Activated gamma-delta T cell treated with anti-CD3 and anti-CD28 coated beads, Interleukin-2, amount 50 U/mL, for 16 hours (primary cell): Measurements from ENCODE around the gene RRP1.

Experiments
- DNase-seq: peaks from one replicate; pipeline ENCODE4 v3.0.0-alpha.2; 2020; ENCODE audit warnings: low read depth

RRP1 gene

DNA sequence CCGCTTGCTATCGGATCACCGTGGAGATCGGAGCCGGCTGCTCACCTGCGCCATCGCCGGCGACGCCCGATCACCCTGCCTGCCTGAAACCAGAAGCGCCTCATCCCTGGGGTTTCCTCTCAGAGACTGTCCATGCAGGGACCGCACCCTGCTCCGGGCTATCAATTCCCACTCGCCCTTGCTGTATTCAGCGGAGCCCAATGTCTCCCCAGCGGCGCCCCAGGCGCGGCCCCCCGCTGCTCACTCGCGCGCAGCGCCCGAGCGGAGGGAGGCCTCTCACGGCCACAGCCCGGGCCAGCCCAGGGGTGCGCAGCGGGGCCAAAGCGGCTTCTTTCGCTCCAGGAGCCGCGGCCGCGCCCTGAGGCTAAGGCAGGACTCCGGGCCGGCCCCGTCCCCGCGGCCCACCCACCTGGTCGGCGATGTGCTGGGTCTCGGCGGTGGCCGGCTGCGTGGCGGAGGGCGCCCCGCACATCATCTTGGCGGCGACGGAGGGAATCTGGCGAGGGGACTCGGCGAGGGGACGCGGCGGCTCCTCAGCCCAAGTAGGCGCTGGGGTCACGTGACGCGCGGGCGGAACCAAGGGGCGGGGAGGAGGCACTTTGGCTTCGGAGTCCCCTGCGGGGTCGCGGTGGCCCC, 13.5 kb upstream of the RRP1 start, which contains the start of gene CSTB:
Gene CSTB (minus strand): TSS at position 514 of the 636 bp plus-strand sequence. CDS start 39 bp downstream, at position 475.
- peak; percentile 79 for DNase-seq

DNA sequence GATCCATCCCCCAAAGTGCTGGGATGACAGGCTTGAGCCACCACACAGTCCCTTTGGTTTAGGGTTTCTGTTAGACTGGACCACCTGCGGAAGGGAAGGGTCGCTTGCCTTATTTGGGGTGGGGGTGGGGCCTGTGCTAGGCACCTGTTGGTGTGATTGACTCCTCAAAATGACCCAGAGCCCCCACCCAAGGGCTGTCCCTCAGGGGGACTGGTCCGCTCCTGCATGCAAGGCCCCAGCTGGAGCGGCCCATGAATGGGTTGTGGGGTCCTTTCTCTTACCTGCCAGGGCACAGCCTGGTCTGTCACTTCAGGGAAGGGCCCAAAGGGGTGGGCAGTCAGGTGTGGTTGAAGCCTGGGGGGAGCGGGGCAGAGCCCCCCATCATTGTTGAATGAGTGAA, 11.4 kb upstream of the RRP1 start:
- DNase-seq = no peak

DNA sequence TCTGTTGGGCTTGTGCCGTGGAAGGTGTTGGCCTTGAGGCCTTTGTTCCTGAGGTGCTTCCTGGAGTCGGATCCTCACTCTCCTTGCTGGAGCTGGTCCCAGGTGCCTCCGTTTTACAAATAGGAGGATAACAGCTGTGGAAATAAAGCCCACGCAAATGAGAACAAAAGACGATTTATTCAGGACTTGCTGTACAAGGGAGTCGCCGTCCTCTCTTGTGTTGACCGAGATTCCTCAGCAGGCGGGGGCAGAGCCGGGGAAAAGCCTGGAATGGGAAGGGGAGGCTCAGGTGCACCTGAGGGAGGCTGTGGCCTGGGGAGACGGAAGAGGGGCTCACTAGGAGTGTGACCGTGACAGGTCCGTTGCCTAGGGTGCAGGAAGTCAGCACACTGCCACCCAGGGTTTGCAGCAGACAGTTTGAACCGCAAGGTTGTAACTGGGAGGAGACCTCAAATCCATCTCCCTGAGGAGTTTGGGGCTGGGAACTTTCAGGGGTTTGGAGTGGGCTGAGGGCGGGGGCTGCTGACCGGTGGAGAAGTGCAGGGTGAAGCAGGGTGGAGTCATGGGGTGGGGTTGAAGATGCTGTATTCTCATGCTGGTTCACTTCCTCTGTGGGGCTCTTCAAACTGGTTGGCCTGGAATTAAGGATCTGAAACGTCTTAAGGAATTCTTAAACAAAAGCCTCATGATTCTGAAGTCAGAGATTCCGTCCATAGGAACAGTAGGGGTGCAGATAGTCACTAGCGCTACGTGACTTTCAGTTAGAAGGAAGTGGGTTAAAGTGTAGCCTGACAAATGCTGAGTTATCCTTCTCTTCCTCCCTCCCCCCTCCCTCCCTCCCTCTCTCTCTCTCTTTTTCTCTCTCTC, 10.7 kb upstream of the RRP1 start:
- no peak for DNase-seq

DNA sequence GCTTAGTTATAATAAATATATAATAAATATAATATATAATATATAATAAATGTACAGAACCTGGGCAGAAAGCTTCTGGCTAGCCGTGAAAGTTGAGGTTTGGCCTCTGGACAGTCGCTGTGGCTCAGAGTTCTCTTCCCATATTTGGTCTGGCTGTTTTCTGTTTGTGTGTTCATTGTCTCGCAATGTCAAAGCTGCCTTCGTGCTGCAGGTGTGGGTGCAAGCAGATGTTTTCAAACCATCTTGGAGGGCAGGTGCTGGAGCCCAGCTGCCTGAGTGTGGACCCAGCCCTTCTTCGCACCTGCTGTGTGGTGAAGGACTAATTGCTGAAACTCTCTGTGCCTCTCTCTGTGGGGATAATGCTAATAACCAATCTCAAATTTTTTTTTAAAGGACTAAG, 9.7 kb upstream of the RRP1 start:
- no peak for DNase-seq

DNA sequence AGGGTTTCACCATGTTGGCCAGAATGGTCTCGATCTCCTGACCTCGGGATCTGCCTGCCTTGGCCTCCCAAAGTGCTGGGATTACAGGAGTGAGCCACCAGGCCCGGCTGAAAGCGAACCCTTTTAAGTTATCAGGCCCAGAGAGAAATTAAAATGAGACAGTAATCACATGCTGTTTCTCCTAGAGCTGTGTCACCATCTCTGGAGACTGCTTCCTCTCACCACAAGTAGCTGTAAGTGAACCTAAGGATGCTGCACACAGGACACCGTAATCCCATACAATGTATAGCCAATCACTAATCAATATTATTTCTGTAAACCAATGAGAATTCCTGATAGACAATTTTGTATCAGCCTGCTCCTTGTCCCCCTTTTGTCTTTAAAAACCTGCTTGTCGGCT, 7.5 kb upstream of the RRP1 start:
- DNase-seq = no peak

DNA sequence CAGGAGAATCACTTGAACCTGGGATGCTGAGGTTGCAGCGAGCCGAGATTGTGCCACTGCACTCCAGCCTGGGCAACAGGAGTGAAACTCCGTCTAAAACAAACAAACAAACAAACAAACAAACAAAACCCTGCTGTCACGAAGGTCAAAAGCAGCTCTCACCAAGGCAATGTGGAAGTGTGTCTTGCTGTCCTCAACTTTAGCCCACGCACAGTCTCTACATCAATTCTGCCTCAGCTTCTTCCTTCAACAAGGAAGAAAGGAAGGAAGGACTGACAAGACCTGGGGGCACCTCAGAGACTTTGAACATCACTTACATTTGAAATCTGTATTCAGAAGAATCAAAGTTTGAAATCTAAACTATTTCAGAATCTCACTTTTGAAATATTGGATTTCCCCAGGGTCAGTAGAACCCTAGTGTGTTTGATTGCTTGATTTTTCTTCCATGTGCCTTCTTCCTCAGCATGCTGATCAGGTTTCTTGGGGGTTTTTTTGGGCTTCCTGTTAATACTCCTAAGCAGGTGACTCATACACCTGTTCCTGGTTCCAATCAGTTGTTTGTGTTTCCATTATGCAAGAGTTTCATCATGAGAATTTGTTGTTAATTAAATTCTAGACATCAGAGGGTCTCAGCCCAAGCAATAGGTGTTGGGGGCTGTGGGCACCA, 6.8 kb upstream of the RRP1 start:
- no peak for DNase-seq

DNA sequence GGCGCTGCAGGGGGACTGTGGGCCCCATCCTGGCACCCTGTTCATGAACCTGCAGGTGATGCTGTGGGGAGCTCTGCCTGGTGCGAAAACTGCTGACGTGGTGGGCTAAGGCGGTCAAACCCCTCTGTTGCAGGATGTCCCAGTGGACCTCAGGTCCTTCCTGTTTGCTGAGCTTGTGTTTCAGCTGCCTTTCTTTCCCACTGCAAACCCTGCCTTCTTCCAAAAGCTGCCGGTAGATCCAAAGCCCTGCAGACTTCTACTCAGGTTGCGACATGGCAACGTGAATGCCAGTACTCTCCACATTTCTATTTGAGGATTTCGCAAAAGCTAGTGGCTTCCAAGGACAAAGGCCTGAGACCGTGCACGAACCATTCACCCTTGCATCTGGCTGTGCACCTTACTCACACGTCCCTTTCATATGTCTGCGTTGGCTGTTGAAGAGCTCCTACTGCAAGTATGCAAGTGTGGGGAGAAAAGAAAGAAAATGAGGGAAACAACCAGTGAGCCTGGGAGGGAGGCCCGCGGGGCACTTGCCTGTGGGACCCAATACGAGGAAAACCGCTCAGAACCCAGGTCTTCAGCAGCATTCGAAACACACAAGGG, 6.2 kb upstream of the RRP1 start:
- no peak for DNase-seq

DNA sequence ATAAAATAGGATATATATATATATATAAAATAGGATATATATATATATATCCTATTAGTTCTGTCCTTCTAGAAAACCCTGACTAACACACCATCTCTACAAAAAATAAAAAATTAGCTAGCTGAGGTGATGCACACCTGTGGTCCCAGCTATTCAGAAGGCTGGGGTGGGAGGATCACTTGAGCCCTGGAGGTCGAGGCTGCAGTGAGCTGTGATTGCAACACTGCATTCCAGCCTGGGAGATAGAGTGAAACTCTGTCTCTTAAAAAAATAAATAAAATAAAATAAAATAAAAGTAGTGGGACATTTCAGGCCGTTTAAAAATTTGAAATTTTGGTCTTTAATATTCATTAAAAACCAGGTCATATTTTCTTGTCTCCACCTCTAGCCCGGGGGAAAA, 4.2 kb upstream of the RRP1 start:
- DNase-seq = no peak

DNA sequence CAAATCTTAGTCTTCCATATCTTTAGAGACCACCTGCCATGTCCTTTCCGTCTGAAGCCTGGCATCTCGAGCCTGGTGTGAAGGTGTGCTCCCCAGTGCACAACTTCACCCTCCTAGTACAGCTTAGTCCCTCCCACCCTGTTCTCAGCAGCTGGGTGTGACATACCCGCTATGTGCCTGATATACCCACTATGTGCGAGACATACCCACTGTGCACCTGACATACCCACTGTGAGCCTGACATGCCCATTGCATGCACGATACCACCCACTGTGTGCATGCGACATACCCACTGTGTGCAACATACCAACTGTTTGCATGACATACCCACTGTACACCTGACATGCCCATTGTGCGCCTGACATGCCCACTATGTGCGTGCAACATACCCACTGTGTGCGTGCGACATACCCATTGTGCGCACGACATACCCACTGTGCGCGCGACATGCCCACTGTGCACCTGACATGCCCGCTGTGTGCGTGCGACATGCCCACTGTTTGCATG, 3.0 kb upstream of the RRP1 start:
- no peak for DNase-seq

DNA sequence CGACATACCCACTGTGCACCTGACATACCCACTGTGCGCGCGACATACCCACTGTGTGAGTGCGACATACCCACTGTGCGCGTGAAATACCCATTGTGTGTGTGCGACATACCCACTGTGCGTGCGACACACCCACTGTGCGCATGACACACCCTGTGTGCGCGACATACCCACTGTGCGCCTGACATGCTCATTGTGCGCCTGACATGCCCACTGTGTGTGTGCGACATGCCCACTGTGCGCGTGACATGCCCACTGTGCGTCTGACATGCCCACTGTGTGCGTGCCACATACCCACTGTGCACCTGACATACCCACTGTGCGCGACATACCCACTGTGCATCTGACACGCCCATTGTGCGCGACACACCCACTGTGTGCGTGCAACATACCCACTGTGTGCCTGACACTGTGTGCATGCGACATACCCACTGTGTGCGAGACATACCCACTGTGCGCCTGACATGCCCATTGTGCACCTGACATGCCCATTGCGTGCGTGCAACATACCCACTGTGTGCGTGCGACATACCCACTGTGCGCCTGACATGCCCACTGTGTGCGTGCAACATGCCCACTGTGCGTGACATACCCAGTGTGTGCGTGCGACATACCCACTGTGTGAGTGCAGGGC, 2.5 kb upstream of the RRP1 start:
- DNase-seq = no peak

DNA sequence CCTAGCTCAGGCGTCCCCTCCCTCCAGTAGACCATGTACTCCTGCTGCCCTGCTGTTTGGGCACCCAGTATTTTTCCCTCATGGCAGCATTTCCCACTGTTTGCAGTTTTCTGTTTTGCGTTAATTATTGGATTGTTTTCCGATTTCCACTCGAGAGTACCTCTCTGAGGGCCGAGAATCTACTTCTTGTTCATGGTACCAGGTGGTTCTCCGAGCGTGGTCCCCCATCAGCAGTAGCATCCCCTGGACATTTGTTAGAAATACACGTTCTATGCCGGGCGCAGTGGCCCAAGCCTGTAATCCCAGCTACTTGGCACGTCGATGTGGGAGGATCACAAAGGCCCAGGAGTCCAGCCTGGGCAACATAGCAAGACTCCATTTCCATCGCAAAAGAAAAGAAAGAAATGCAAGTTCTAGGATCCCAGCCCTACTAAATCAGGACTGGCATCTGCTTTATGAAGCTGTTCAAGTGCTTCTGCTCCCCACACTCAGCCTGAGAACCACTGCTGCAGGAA, 690 bp downstream of the RRP1 start:
- no peak for DNase-seq

DNA sequence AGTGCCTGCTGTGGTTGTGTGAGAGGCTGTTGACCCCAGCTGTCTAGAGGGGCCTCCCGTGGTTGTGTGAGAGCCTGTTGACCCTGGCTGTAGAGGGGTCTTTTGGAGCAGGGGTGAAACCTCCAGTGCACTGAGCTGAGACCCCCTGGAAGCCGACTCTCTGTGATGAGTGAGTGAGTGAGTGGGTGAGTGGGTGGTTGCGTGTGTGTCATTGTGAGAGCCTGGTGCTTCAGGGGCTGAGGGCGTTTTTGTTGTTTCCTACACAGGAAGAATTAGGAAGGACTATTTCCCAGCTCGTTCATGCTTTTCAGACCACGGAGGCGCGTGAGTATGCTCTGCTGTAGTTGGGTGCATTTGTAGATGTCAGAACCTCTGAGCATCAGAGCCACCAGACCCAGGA, 3.0 kb downstream of the RRP1 start:
- no peak for DNase-seq

DNA sequence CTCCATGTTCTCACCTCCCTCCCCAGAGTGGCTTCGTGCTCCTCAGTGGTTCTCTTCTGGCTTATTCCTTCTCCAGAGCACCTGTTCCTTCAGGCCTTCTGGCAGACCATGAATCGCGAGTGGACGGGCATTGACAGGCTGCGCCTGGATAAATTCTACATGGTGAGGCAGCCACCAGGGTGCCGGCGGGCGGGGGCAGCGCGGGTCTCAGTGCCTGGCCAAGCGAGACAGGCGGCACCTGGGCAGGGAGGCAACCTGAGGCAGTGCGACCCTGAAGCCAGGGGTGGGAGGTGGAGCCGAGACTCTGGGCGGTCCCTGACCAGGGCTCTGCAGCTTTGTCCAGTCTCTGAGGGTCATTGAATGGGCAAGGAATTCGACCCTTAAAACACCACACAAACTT, 3.9 kb downstream of the RRP1 start:
- no peak for DNase-seq

DNA sequence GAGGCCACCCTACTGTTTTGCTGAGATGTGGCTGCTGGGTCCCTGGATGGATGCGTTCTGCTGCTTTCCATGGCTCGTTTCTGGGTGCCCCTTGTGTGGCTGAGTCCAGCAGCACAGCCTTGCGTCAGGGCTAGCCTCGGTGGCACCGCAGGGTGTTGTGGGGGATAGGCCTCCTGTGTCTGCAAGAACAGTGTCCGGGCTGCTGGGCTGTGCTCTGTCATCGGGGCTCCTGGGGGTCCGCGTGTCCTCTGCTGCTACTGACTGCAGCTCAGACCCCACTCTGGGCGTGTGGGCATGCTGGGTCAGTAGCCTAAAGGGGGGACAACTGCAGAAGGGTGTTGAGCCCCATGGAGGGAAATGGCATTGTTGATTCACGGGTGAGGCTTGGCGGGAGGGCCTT, 4.9 kb downstream of the RRP1 start:
- no peak for DNase-seq

DNA sequence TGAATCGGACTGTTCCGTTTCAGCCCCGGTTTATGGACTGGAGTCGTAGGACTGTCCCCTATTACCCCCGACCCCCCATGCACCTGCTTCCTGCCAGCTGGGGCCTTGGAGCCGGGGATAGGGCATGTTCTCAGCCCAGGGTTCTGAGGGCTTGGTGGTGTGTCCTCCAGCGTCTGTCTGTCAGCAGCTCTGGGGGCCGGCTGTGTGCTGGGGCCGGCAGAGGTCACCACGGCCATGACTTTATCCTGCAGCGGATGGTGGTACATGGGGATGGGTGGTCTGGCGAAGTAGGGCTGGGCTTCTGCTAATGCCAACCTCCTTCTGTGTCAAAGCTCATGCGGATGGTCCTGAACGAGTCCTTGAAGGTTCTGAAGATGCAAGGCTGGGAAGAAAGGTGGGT, 5.5 kb downstream of the RRP1 start:
- no peak for DNase-seq

DNA sequence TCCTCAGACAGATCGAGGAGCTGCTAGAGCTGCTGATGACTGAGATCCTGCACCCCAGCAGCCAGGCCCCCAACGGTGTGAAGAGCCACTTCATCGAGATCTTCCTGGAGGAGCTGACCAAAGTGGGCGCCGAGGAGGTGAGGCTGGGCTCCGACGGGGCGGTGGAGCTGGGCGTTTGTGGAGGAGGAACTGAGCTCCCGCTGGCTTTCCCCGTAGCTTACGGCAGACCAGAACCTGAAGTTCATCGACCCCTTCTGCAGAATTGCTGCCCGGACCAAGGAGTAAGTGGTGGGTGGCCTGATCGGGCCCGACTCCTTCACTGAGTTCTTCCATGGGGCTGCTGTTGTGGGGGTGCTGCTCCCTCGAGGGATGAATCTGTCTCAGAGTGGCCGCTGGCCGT, 8.0 kb downstream of the RRP1 start:
- DNase-seq = no peak

DNA sequence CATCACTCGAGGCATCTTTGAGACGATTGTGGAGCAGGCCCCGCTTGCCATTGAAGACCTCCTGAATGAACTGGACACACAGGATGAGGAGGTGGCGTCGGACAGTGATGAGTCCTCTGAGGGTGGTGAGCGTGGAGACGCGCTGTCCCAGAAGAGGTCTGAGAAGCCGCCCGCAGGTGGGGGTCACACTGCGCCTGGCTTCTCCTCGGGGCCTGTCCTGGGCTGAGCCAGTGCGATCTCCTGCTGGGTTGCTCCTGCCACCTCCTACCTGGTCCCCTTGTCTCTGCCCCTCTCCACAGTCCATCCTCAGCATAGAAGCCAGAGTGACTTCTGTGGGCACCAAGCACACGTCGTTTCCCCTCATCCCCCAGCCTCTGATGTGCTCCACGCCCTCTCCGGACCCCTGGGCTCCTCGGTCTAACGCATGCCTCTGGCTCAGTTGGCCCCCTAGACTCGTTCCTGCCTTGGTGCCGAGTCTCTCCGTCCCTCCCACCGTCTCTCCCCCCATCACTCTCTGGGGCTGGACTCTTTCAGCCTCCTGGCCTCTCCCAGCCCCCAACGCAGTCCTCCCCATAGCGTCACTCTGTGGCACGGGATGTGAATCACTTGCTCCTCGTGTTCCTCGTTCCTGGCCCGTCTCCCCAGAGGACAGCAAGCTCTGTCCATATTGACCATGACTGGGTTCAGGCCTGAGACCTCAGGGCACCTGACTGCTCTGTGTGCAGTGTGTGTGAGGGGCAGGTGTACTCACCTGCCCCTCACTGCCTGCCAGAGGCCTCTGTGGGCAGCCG, 8.7 kb downstream of the RRP1 start:
- DNase-seq = no peak

DNA sequence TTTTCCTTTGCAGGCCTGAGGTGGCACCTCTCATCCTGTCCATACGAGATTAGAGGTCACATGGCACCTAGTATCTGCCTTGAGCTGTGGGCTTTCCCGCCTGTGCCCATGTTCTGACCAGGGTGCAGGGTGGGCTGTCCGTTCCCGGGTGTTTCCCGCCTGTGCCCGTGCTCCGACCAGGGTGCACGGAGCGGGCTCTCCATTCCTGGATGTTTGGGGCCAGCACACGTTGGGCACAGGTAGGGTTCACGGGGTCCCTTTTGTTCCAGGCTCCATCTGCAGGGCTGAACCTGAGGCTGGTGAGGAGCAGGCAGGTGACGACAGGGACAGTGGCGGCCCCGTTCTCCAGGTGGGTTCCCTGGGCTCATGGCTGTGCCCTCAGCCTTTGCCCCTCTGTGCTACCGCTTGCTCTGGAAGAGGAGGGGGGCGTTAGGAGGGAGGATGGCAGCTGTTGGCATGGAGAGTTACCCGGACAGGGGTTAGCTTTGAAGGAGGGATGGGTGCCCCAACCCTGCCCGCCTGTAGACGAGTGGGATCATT, 10.0 kb downstream of the RRP1 start:
- DNase-seq = no peak

DNA sequence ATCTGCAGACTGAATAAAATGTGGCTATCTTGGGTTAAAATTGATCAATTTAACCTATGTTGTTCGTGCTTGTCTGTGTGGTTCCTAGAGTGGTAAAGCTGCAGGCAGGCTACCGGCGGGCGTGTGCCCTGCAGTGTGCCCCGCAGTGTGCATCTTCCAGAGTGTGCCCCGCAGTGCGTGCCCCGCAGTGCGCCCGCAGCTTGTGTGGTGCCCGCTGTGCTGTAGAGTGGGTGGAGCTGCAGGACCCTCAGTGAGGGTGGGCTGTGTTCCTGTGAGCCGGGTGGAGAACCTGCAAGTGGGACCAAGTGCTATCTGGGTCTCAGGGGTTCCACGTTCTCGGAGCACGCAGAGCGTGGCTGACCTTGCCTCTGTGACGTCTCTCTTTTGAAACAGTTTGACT, 10.7 kb downstream of the RRP1 start:
- DNase-seq = no peak

DNA sequence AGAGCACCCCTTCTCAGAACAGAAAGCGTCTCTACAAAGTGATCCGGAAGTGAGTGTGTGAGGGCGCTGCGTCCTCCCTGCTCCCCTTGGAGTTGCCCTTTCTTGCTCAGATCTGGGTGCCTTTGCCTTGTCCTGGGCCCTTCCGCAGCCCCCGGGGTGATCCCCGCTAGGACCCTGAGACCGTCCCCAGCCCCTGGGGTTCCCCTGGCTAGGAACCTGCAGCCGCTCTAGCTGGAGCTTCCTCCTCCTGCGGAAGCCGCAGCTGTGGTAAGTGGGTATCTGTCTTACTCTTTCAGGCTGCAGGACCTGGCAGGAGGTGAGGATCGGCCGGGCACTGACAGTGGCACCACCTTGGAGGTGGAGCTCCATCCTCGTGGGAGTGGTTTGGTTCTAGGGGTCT, 11.2 kb downstream of the RRP1 start:
- DNase-seq = no peak
